Trophoblast cell (in vitro differentiated cells and primary cell): ENCODE measurements around the gene BICD2.

Experiments
- DNase-seq, 2 donors: peaks; one replicate each; pipeline ENCODE4 v3.0.0-alpha.2; 2016
- H2AFZ ChIP-seq: 2 replicates; pipeline ENCODE4 v1.6.1; 2013; ENCODE audit warnings: low read length, moderate library complexity, mild to moderate bottlenecking; ENCODE audit not compliant: insufficient read depth, poor library complexity
- H2AK5ac ChIP-seq: 2 replicates; pipeline ENCODE4 v1.6.1; 2013; ENCODE audit warnings: mild to moderate bottlenecking, low read length
- H2BK120ac ChIP-seq: 2 replicates; pipeline ENCODE4 v1.6.1; 2013; ENCODE audit warnings: low read length, mild to moderate bottlenecking, moderate library complexity; ENCODE audit not compliant: insufficient read depth, poor library complexity
- H2BK12ac ChIP-seq: 2 replicates; pipeline ENCODE4 v1.6.1; 2013; ENCODE audit warnings: mild to moderate bottlenecking, low read length, moderate library complexity
- H2BK5ac ChIP-seq: 2 replicates; pipeline ENCODE4 v1.6.1; 2013; ENCODE audit warnings: low read length, low read depth, moderate library complexity, mild to moderate bottlenecking; ENCODE audit not compliant: poor library complexity
- H3K14ac ChIP-seq: 2 replicates; pipeline ENCODE4 v1.6.1; 2013; ENCODE audit warnings: mild to moderate bottlenecking, low read length
- H3K18ac ChIP-seq: 2 replicates; pipeline ENCODE4 v1.6.1; 2013; ENCODE audit warnings: mild to moderate bottlenecking, low read length
- H3K23ac ChIP-seq: 2 replicates; pipeline ENCODE4 v1.6.1; 2013; ENCODE audit warnings: low read length
- H3K27ac ChIP-seq: 2 replicates; pipeline ENCODE4 v1.5.1; 2013; ENCODE audit warnings: low read depth, mild to moderate bottlenecking, inconsistent platforms, low read length, moderate library complexity
- H3K27me3 ChIP-seq: 2 replicates; pipeline ENCODE4 v1.6.1; 2013; ENCODE audit warnings: inconsistent platforms, mild to moderate bottlenecking, low read length, moderate library complexity; ENCODE audit not compliant: insufficient read depth
- H3K36me3 ChIP-seq, 2 experiments: 1 replicate in 1 of 2; 2 replicates in 1 of 2; pipeline ENCODE4 v1.6.1; 2013; ENCODE audit warnings: low read length in 2 of 2, mild to moderate bottlenecking in 2 of 2, moderate library complexity in 1 of 2; ENCODE audit not compliant: insufficient read depth in 2 of 2, control insufficient read depth in 1 of 2
- H3K4ac ChIP-seq: 2 replicates; pipeline ENCODE4 v1.6.1; 2013; ENCODE audit warnings: low read depth, mild to moderate bottlenecking, low read length, moderate library complexity
- H3K4me1 ChIP-seq, 2 experiments: 1 replicate in 1 of 2; 2 replicates in 1 of 2; pipeline ENCODE4 v1.6.1; 2013; ENCODE audit warnings: low read length in 2 of 2, mild to moderate bottlenecking in 2 of 2, moderate library complexity in 1 of 2; ENCODE audit not compliant: insufficient read depth in 2 of 2, control insufficient read depth in 1 of 2
- H3K4me2 ChIP-seq: 2 replicates; pipeline ENCODE4 v1.6.1; 2013; ENCODE audit warnings: inconsistent platforms, mild to moderate bottlenecking, low read length, moderate library complexity
- H3K4me3 ChIP-seq: 2 replicates; pipeline ENCODE4 v1.5.1; 2013; ENCODE audit warnings: mild to moderate bottlenecking, low read depth, low read length, inconsistent platforms
- H3K79me1 ChIP-seq: one replicate; pipeline ENCODE4 v1.6.1; 2013; ENCODE audit warnings: low read length
- H3K79me2 ChIP-seq: 2 replicates; pipeline ENCODE4 v1.6.1; 2013; ENCODE audit warnings: low read length, mild to moderate bottlenecking; ENCODE audit not compliant: control insufficient read depth, insufficient read depth, poor library complexity
- H3K9ac ChIP-seq: 2 replicates; pipeline ENCODE4 v1.6.1; 2013; ENCODE audit warnings: mild to moderate bottlenecking, low read length
- H3K9me3 ChIP-seq: 2 replicates; pipeline ENCODE4 v1.6.1; 2013; ENCODE audit warnings: low read depth, mild to moderate bottlenecking, control low read depth, inconsistent platforms, low read length; ENCODE audit not compliant: insufficient read depth
- H4K12ac ChIP-seq: 2 replicates; pipeline ENCODE4 v1.6.1; 2013; ENCODE audit warnings: low read depth, mild to moderate bottlenecking, low read length, moderate library complexity
- H4K8ac ChIP-seq: 2 replicates; pipeline ENCODE4 v1.6.1; 2013; ENCODE audit warnings: low read depth, mild to moderate bottlenecking, low read length, moderate library complexity
- H4K91ac ChIP-seq: one replicate; pipeline ENCODE4 v1.6.1; 2013; ENCODE audit warnings: low read depth, mild to moderate bottlenecking, low read length, moderate library complexity
- WGBS: extraction: QIAGEN DNeasy Blood & Tissue Kit; methylation state at CpG from one replicate; pipeline ENCODE4 v1.1.7; 2013; ENCODE audit warnings: missing lambda C conversion rate; ENCODE audit not compliant: insufficient read length, insufficient coverage; ENCODE audit errors: extremely low coverage; 5-methylcytosine and 5-hydroxymethylcytosine counted together

Gene BICD2

GRCh38 chr9:92680166-92681119 lies 84.2 kb downstream of the BICD2 start:
- Histone ChIP-seq H3K23ac (no peak overlapping the region), H2AFZ (no peak overlapping the region), H2AK5ac (no peak overlapping the region), H3K36me3 (no peaks in the 10 kb centered on the region), H3K4me1 (no peaks in the 10 kb centered on the region), H3K4me3 (no peak overlapping the region), H3K14ac (no peak overlapping the region), H2BK5ac (no peak overlapping the region), H3K18ac (no peak overlapping the region), H3K27ac (no peak overlapping the region), H3K79me2 (no peaks in the 10 kb centered on the region), H2BK12ac (no peak overlapping the region), H2BK120ac (no peak overlapping the region), H4K91ac (no peak overlapping the region), H3K4me2 (no peak overlapping the region), H4K12ac (no peak overlapping the region), H3K9me3 (no peaks in the 10 kb centered on the region), H3K79me1 (no peaks in the 10 kb centered on the region), H3K4ac (no peak overlapping the region), H4K8ac (no peak overlapping the region), H3K27me3 (no peaks in the 10 kb centered on the region), H3K9ac (no peak overlapping the region)
- peak in 1 of 2 donors; percentile 19 for DNase-seq
- WGBS: no CpG with 5 or more reads among the region's 12 CpGs

GRCh38 chr9:92679413-92680165 lies 85.0 kb downstream of the BICD2 start:
- H3K4me1 ChIP-seq: no peaks in the 10 kb centered on the region
- no peak overlapping the region for H3K4me3 ChIP-seq
- H4K12ac ChIP-seq: no peak overlapping the region
- H3K27ac ChIP-seq: no peak overlapping the region
- no peaks in the 10 kb centered on the region for H3K36me3 ChIP-seq
- H4K91ac ChIP-seq: no peak overlapping the region
- H3K9me3 ChIP-seq: no peaks in the 10 kb centered on the region
- H4K8ac ChIP-seq: no peak overlapping the region
- no peak overlapping the region for H3K4ac ChIP-seq
- H3K27me3 ChIP-seq: no peaks in the 10 kb centered on the region
- no peak overlapping the region for H3K23ac ChIP-seq
- H2AFZ ChIP-seq: no peak overlapping the region
- no peak overlapping the region for H3K18ac ChIP-seq
- H3K4me2 ChIP-seq: no peak overlapping the region
- H2BK5ac ChIP-seq: no peak overlapping the region
- no peak overlapping the region for H3K14ac ChIP-seq
- WGBS: no CpG with 5 or more reads among the region's 14 CpGs
- H2BK12ac ChIP-seq: no peak overlapping the region
- no peak overlapping the region for H2BK120ac ChIP-seq
- no peak overlapping the region for H3K9ac ChIP-seq
- no peaks in the 10 kb centered on the region for H3K79me1 ChIP-seq
- H3K79me2 ChIP-seq: no peaks in the 10 kb centered on the region
- DNase-seq: no peak
- H2AK5ac ChIP-seq: no peak overlapping the region

GRCh38 chr9:92671323-92671722 lies 93.3 kb downstream of the BICD2 start:
- no peak overlapping the region for H3K14ac ChIP-seq
- peaks cover 8% of the 10 kb centered on the region for H3K79me2 ChIP-seq
- H2AFZ ChIP-seq: no peak overlapping the region
- H3K79me1 ChIP-seq: peaks cover 11% of the 10 kb centered on the region
- no peak overlapping the region for H3K18ac ChIP-seq
- H3K4me2 ChIP-seq: peak overlapping the region; percentile 7
- H3K23ac ChIP-seq: no peak overlapping the region
- H3K9ac ChIP-seq: no peak overlapping the region
- no peak overlapping the region for H2BK5ac ChIP-seq
- H4K91ac ChIP-seq: no peak overlapping the region
- H3K9me3 ChIP-seq: no peaks in the 10 kb centered on the region
- no peak overlapping the region for H2BK12ac ChIP-seq
- H3K27ac ChIP-seq: no peak overlapping the region
- H3K36me3 ChIP-seq: peaks cover 4 to 8% of the 10 kb centered on the region in 2 experiments
- H2BK120ac ChIP-seq: no peak overlapping the region
- no peak overlapping the region for H3K4ac ChIP-seq
- no peaks in the 10 kb centered on the region for H3K27me3 ChIP-seq
- peak; percentile 86 to 90 for DNase-seq
- no CpG with 5 or more reads among the region's 4 CpGs for whole genome bisulfite sequencing
- no peak overlapping the region for H4K12ac ChIP-seq
- H4K8ac ChIP-seq: peak overlapping the region; percentile 67
- peaks cover 4 to 16% of the 10 kb centered on the region in 2 experiments for H3K4me1 ChIP-seq
- H2AK5ac ChIP-seq: no peak overlapping the region
- H3K4me3 ChIP-seq: no peak overlapping the region

GRCh38 chr9:92669890-92670708 lies 94.5 kb downstream of the BICD2 start, which contains the start of gene IPPK:
TSS of gene IPPK (minus strand) at chr9:92670131. CDS start at chr9:92669988, 143 bp downstream.
- Histone ChIP-seq H3K27me3 (no peaks in the 10 kb centered on the region), H3K23ac (no peak within 1 kb of the TSS), H3K4ac (peak within 1 kb of the TSS; percentile 54), H3K9ac (peak within 1 kb of the TSS; percentile 99), H2BK12ac (no peak within 1 kb of the TSS), H3K18ac (peak within 1 kb of the TSS; percentile 88), H3K4me3 (peak within 1 kb of the TSS; percentile 98), H3K79me2 (peaks cover 8% of the 10 kb centered on the region), H3K27ac (peak within 1 kb of the TSS; percentile 72), H3K9me3 (no peaks in the 10 kb centered on the region), H3K14ac (peak within 1 kb of the TSS; percentile 88), H3K4me1 (peaks cover 9 to 20% of the 10 kb centered on the region in 2 experiments), H2AFZ (peak within 1 kb of the TSS; percentile 85), H2AK5ac (peak within 1 kb of the TSS; percentile 59), H2BK5ac (peak within 1 kb of the TSS; percentile 67), H2BK120ac (peak within 1 kb of the TSS; percentile 43), H3K79me1 (peaks cover 11% of the 10 kb centered on the region), H3K4me2 (peak within 1 kb of the TSS; percentile 99), H4K91ac (peak within 1 kb of the TSS; percentile 84), H4K12ac (peak within 1 kb of the TSS; percentile 76), H4K8ac (peak within 1 kb of the TSS; percentile 92), H3K36me3 (peaks cover 4 to 11% of the 10 kb centered on the region in 2 experiments)
- peak; percentile 100 for DNase-seq
- WGBS: no CpG with 5 or more reads among the region's 75 CpGs
